K562 (cell line): ENCODE measurements around the gene MYRIP. TPM values are rescaled to one million over a fixed set of nuclear protein-coding genes. Genes with fewer than 3 reads are reported as not detected.

ENCODE experiments used
- ATAC-seq: fragments of 200-7000 bp; cut with Tn5 transposase; 3 replicates; pipeline ENCODE4 v1.9.1; 2020; ENCODE audit warnings: moderate library complexity
- BruUV-seq: library from RNA; stranded (reverse); fragments of 400-500 nt; replicated peaks from 2 replicates; lab custom pipeline; 2021; lab: Mats Ljungman, UMichigan
- CTCF ChIA-PET: fragments of 300-600 bp; formaldehyde crosslinking; extraction: SDS; loops from one replicate; lab custom pipeline; 2021; ENCODE audit warnings: low intra/inter-chr PET ratio; lab: Yijun Ruan, JAX
- POLR2A ChIA-PET: fragments of 300-600, 350-650 bp; sonication (Branson Sonifier 250); formaldehyde crosslinking; extraction: SDS; loops from one replicate; lab custom pipeline; 2021; ENCODE audit warnings: antibody characterized with exemption, inconsistent platforms; lab: Yijun Ruan, JAX
- DNase-seq, 4 experiments: peaks; one replicate each; pipeline versions ENCODE4 v3.0.0 to v3.0.0-alpha.2; 2011 to 2018; ENCODE audit warnings: low spot score in 3 of 4, mixed read lengths in 3 of 4; ENCODE audit errors: extremely low read depth in 1 of 4
- FAIRE-seq: peaks from 2 replicates; lab custom pipeline; 2011; peaks lifted over from hg19 to GRCh38; lab: Jason Lieb, UNC
- H2AFZ ChIP-seq: 2 replicates; pipeline ENCODE4 v1.6.0; 2011; ENCODE audit warnings: low read depth, low read length, control low read depth, inconsistent platforms
- H3K27ac ChIP-seq: fragments of 200-600 bp; 3 replicates; pipeline ENCODE4 v1.8.0; 2011; ENCODE audit warnings: low read depth, mild to moderate bottlenecking, control low read depth, inconsistent platforms, low read length, moderate library complexity, mixed read lengths; ENCODE audit errors: extremely low read depth
- H3K27me3 ChIP-seq, 2 experiments: fragments of 300-600 bp in 1 of 2; 2 replicates in 1 of 2; 3 replicates in 1 of 2; pipeline versions ENCODE4 v1.6.0 to v1.8.0; 2011; ENCODE audit warnings: inconsistent platforms in 2 of 2, low read length in 2 of 2, mild to moderate bottlenecking in 1 of 2, mixed read lengths in 1 of 2, moderate library complexity in 1 of 2; ENCODE audit not compliant: control insufficient read depth in 2 of 2, insufficient read depth in 2 of 2
- H3K36me3 ChIP-seq: fragments of 300-600 bp; 3 replicates; pipeline ENCODE4 v1.8.0; 2011; ENCODE audit warnings: mild to moderate bottlenecking, low read length, inconsistent platforms; ENCODE audit not compliant: control insufficient read depth, insufficient read depth
- H3K4me1 ChIP-seq, 2 experiments: fragments of 200-600 bp in 1 of 2; replicated peaks in 1 of 2; 2 replicates in 1 of 2; 3 replicates in 1 of 2; pipeline versions ENCODE4 v1.5.1 to v1.8.0; 2011; ENCODE audit warnings: inconsistent platforms in 2 of 2, low read length in 2 of 2, mild to moderate bottlenecking in 1 of 2, mixed read lengths in 1 of 2, moderate library complexity in 1 of 2; ENCODE audit not compliant: control insufficient read depth in 2 of 2, insufficient read depth in 2 of 2
- H3K4me2 ChIP-seq: 2 replicates; pipeline ENCODE4 v1.6.1; 2011; ENCODE audit warnings: low read length, control low read depth, inconsistent platforms, mixed read lengths; ENCODE audit not compliant: insufficient read depth
- H3K4me3 ChIP-seq: fragments of 200-600 bp; sonication (generic), shearing (Covaris generic); 2 replicates; pipeline ENCODE4 v1.5.1; 2016; ENCODE audit warnings: control low read depth, inconsistent platforms
- H3K79me2 ChIP-seq: fragments of 200-600 bp; 3 replicates; pipeline ENCODE4 v1.8.0; 2011; ENCODE audit warnings: low read length, inconsistent platforms; ENCODE audit not compliant: control insufficient read depth, insufficient read depth
- H3K9ac ChIP-seq, 2 experiments: 2 replicates each; pipeline versions ENCODE4 v1.6.0 to v1.6.1; 2011; ENCODE audit warnings: low read depth in 2 of 2, low read length in 2 of 2, control low read depth in 1 of 2, inconsistent platforms in 1 of 2, mild to moderate bottlenecking in 1 of 2, mixed read lengths in 1 of 2; ENCODE audit not compliant: insufficient read depth in 1 of 2
- H3K9me1 ChIP-seq: one replicate; pipeline ENCODE4 v1.6.0; 2011; ENCODE audit warnings: inconsistent platforms, mild to moderate bottlenecking, low read length, moderate library complexity; ENCODE audit not compliant: control insufficient read depth, insufficient read depth
- H3K9me3 ChIP-seq: replicated peaks from 2 replicates; pipeline ENCODE4 v1.5.1; 2011; ENCODE audit warnings: low read depth, low read length, inconsistent platforms; ENCODE audit not compliant: control insufficient read depth, insufficient read depth
- H4K20me1 ChIP-seq: replicated peaks from 2 replicates; pipeline ENCODE4 v1.6.1; 2011; ENCODE audit warnings: low read length, inconsistent platforms, mixed read lengths; ENCODE audit not compliant: control insufficient read depth, insufficient read depth
- EGR1 ChIP-seq: fragments of 450-650 bp; conservative IDR thresholded peaks from 2 replicates; pipeline ENCODE4 v1.6.1; 2017; ENCODE audit warnings: mild to moderate bottlenecking
- NFE2L1 ChIP-seq: fragments of 450-650 bp; IDR thresholded peaks from 2 replicates; pipeline ENCODE4 v1.6.1; 2016; ENCODE audit warnings: missing genetic modification characterization, low read depth, mild to moderate bottlenecking, missing compliant biosample characterization, moderate library complexity, borderline replicate concordance
- PHTF2 ChIP-seq: fragments of 250-450 bp; sonication (Bioruptor Pico); IDR thresholded peaks from 2 replicates; pipeline ENCODE4 v1.5.0; 2021; ENCODE audit warnings: mild to moderate bottlenecking
- PRPF4 ChIP-seq: fragments of 200-400 bp; formaldehyde crosslinking; IDR thresholded peaks from one replicate; pipeline ENCODE4 v1.6.1; 2017; ENCODE audit warnings: low read length, low read depth, mild to moderate bottlenecking; ENCODE audit not compliant: insufficient read depth, poor library complexity, severe bottlenecking
- RBM17 ChIP-seq: fragments of 200-400 bp; formaldehyde crosslinking; IDR thresholded peaks from 2 replicates; pipeline ENCODE4 v1.6.1; 2017; ENCODE audit warnings: low read depth, mild to moderate bottlenecking, low read length, borderline replicate concordance
- SIRT6 ChIP-seq: IDR thresholded peaks from one replicate; pipeline ENCODE4 v1.6.1; 2012; ENCODE audit warnings: low read depth, mild to moderate bottlenecking, control low read depth, inconsistent platforms, low read length, moderate library complexity
- XRCC3 ChIP-seq: fragments of 450-650 bp; IDR thresholded peaks from 2 replicates; pipeline ENCODE4 v1.6.1; 2017; ENCODE audit warnings: mild to moderate bottlenecking, moderate library complexity
- ZNF134 ChIP-seq: fragments of 250-450 bp; sonication (Bioruptor Pico); conservative IDR thresholded peaks from 2 replicates; pipeline ENCODE4 v1.4.0; 2020
- ZNF197 ChIP-seq: fragments of 200-800 bp; sonication (Bioruptor generic); IDR thresholded peaks from 2 replicates; pipeline ENCODE4 v1.6.1; 2016; ENCODE audit warnings: low read depth, missing genetic modification characterization, missing compliant biosample characterization
- ZNF408 ChIP-seq: fragments of 250-450 bp; sonication (Bioruptor Pico); IDR thresholded peaks from 2 replicates; pipeline ENCODE4 v1.4.0; 2020; ENCODE audit warnings: low read depth, mild to moderate bottlenecking, moderate library complexity
- WGBS: fragments of 100-300 bp; shearing (Covaris generic); methylation state at CpG from one replicate; pipeline ENCODE4 v1.1.6; 2016; ENCODE audit warnings: low coverage, mixed read lengths; ENCODE audit not compliant: insufficient coverage; ENCODE audit errors: missing lambda C conversion rate; 5-methylcytosine and 5-hydroxymethylcytosine counted together
- in situ Hi-C: fragments of 300-500 bp; cut with MboI; formaldehyde crosslinking; loops from 4 replicates; pipeline ENCODE4 v1.15.0; 2018; ENCODE audit warnings: inconsistent platforms, mixed read lengths
- intact Hi-C: fragments of 100-400 bp; cut with micrococcal nuclease; formaldehyde crosslinking; loops from 2 replicates; pipeline ENCODE4 v1.14.2; 2022
- polyA plus RNA-seq, 8 experiments: library from polyadenylated mRNA; depleted of rRNA in 4 of 8; stranded (reverse) in 5 of 8; unstranded in 3 of 8; fragments of >200 nt; fragmentation: Nextera tagmentation in 2 of 8; fragmentation: Illumina TruSeq in 1 of 8; extraction: Ambion mirVana in 2 of 8; extraction: Trizol in 1 of 8; gene quantifications; 2 replicates each; pipeline versions ENCODE4 v1.2.1 to v1.2.3, GENCODE V29; 2011 to 2014; ENCODE audit warnings: inconsistent platforms in 1 of 8, missing spikeins in 1 of 8
- total RNA-seq, 7 experiments: library from RNA; depleted of rRNA in 6 of 7; stranded (reverse); fragments of >200 nt in 6 of 7; fragmentation: Illumina TruSeq in 2 of 7; extraction: Trizol in 2 of 7; gene quantifications; 2 replicates each; pipeline versions ENCODE4 v1.2.1 to v1.2.3, GENCODE V29; 2011 to 2021; ENCODE audit warnings: low replicate concordance in 1 of 7
- TF ChIP-seq, protein P1 (sequence below), 2 experiments: fragments of 450-650 bp in 1 of 2; sonication (generic) in 1 of 2; formaldehyde crosslinking in 1 of 2; IDR thresholded peaks in 1 of 2; conservative IDR thresholded peaks in 1 of 2; 2 replicates each; pipeline versions ENCODE4 v1.6.1 to v1.8.1; 2016 to 2023; ENCODE audit warnings: mild to moderate bottlenecking in 2 of 2, moderate library complexity in 2 of 2, inconsistent platforms in 1 of 2, missing genetic modification reagents in 1 of 2
- TF ChIP-seq, protein P2 (sequence below): IDR thresholded peaks from 2 replicates; pipeline ENCODE4 v1.6.1; 2014; ENCODE audit warnings: antibody characterized with exemption

The MYRIP gene
- total and polyA plus RNA-seq, 9 of the 15 experiments (the other 6 are each of a cell fraction or from before 2014, with no cell fraction given), result 0.03 to 0.12 TPM; not detected in 7

DNA sequence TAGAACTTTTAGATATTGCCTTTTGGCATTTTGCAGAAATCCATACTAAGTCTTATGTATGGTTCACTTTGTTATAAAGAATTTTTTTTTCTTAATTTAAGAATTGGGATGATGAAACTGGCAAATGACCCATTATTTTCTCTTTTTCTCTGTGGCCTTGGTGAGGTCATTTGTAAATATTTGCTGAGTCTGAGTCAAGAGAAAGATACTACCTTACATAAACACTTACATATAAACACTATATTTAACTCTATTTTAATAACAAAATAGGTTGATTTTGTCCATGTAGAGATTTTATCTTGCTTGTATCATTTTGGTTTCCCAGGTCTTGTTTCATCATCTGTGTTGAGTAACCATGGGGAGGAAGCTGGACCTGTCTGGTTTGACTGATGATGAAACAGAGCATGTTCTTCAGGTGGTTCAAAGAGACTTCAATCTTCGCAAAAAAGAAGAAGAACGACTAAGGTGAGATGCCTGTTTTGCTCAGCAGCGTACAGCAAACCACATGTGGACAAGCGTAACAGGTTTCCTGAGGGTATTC lies 91.1 kb downstream of the MYRIP start:
- Histone ChIP-seq H3K79me2 (no peaks in the 10 kb centered on the region), H3K9me1 (no peaks in the 10 kb centered on the region), H3K36me3 (no peaks in the 10 kb centered on the region), H3K9me3 (no peaks in the 10 kb centered on the region), H2AFZ (no peak overlapping the region), H3K4me3 (no peak overlapping the region), H3K4me1 (no peaks in the 10 kb centered on the region), H4K20me1 (no peaks in the 10 kb centered on the region), H3K27me3 (no peaks in the 10 kb centered on the region), H3K9ac (no peak overlapping the region), H3K27ac (no peak overlapping the region), H3K4me2 (no peak overlapping the region)
- intact Hi-C loops, result no loop called here
- FAIRE-seq, result no peak
- ChIA-PET CTCF (no interaction called here), POLR2A (no interaction called here)
- ATAC-seq, result no peak
- in situ Hi-C loops, result no loop called here
- TF ChIP-seq, protein P1, sequence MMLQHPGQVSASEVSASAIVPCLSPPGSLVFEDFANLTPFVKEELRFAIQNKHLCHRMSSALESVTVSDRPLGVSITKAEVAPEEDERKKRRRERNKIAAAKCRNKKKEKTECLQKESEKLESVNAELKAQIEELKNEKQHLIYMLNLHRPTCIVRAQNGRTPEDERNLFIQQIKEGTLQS (IDR thresholded peaks at IDR 0.05), result 0 out of 2 replicates have a peak, but pooled peaks have one; percentile 27
- TF ChIP-seq, protein P1 (CRISPR knock-in tag; conservative IDR thresholded peaks at IDR 0.05), result no peak
- TF ChIP-seq ZNF408 (CRISPR knock-in tag), result no peak
- DNase-seq, result no peak
- 1% methylated on average over 4 of the region's 4 CpGs for WGBS
- no TSS peak for BruUV-seq

DNA sequence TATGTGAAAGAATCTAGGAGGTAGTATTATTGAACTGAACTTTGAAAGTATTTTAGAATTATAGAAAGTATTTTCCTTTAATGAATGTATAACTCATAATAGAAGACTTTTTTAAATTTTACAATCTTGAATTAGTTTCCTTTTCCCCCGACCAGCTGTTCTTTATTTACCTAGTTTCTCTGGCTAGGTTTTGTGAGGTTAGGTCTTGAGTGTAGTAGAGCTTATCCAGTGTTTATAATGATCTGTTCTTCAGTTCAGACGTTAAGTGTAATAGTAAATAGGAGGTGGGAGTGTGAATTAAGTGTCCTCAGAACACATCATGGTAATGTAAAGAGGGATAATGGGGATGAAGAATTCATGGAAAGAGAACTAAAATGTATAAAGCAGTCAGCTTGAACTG lies 93.8 kb downstream of the MYRIP start:
- Histone ChIP-seq H3K4me2 (no peak overlapping the region), H3K9me1 (no peaks in the 10 kb centered on the region), H3K9ac (no peak overlapping the region), H3K4me3 (no peak overlapping the region), H3K79me2 (no peaks in the 10 kb centered on the region), H3K27me3 (no peaks in the 10 kb centered on the region), H3K9me3 (no peaks in the 10 kb centered on the region), H4K20me1 (no peaks in the 10 kb centered on the region; the same call in 1 of the 2 replicates), H3K27ac (no peak overlapping the region), H3K4me1 (no peaks in the 10 kb centered on the region), H2AFZ (no peak overlapping the region), H3K36me3 (no peaks in the 10 kb centered on the region)
- FAIRE-seq, result no peak
- BruUV-seq, result no TSS peak
- ChIA-PET CTCF (no interaction called here), POLR2A (no interaction called here)
- WGBS, result 0% methylated on average over 2 of the region's 2 CpGs
- ATAC-seq, result no peak
- no peak for DNase-seq
- in situ Hi-C loops (no loop called here), intact Hi-C loops (no loop called here)
- TF ChIP-seq EGR1 (no peak), ZNF134 (CRISPR knock-in tag) (no peak), PHTF2 (CRISPR knock-in tag) (no peak), SIRT6 (no peak), NFE2L1 (no peak), ZNF197 (CRISPR knock-in tag) (no peak), PRPF4 (no peak), RBM17 (no peak), XRCC3 (no peak)
- TF ChIP-seq, protein P2, sequence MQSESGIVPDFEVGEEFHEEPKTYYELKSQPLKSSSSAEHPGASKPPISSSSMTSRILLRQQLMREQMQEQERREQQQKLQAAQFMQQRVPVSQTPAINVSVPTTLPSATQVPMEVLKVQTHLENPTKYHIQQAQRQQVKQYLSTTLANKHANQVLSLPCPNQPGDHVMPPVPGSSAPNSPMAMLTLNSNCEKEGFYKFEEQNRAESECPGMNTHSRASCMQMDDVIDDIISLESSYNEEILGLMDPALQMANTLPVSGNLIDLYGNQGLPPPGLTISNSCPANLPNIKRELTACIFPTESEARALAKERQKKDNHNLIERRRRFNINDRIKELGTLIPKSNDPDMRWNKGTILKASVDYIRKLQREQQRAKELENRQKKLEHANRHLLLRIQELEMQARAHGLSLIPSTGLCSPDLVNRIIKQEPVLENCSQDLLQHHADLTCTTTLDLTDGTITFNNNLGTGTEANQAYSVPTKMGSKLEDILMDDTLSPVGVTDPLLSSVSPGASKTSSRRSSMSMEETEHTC, result no peak
